SU-DHL-6 (cell line): ENCODE results near the gene ZNF831.

Source experiments
- H2AFZ ChIP-seq: fragments of 200-600 bp; sonication (generic); 2 replicates; pipeline ENCODE4 v1.6.1; 2014; ENCODE audit warnings: low read depth, mild to moderate bottlenecking, moderate library complexity, mixed read lengths, antibody characterized with exemption, low read length; ENCODE audit not compliant: severe bottlenecking
- H3F3A ChIP-seq: fragments of 200-600 bp; shearing (Covaris generic); 2 replicates; pipeline ENCODE4 v1.6.0; 2016; ENCODE audit warnings: antibody characterized with exemption, mild to moderate bottlenecking; ENCODE audit not compliant: insufficient read depth
- H3K27ac ChIP-seq: fragments of 200-600 bp; sonication (generic); 2 replicates; pipeline ENCODE4 v1.5.1; 2016; ENCODE audit warnings: low read depth, mild to moderate bottlenecking, low read length, moderate library complexity, mixed read lengths
- H3K27me3 ChIP-seq: fragments of 200-600 bp; sonication (generic), shearing (Covaris generic); 2 replicates; pipeline ENCODE4 v1.6.0; 2014; ENCODE audit warnings: mild to moderate bottlenecking, low read length
- H3K36me3 ChIP-seq: fragments of 200-600 bp; sonication (generic); 2 replicates; pipeline ENCODE4 v1.6.1; 2014; ENCODE audit warnings: mild to moderate bottlenecking, low read length, mixed read lengths
- H3K4me2 ChIP-seq: fragments of 300-600, 200-600 bp; shearing (Covaris generic), sonication (generic); 2 replicates; pipeline ENCODE4 v1.6.0; 2014; ENCODE audit warnings: low read length, low read depth, mild to moderate bottlenecking; ENCODE audit not compliant: poor library complexity, severe bottlenecking
- H3K4me3 ChIP-seq: fragments of 200-600 bp; sonication (generic); 2 replicates; pipeline ENCODE4 v1.5.1; 2014; ENCODE audit warnings: antibody characterized with exemption, low read length, mild to moderate bottlenecking, mixed read lengths; ENCODE audit not compliant: insufficient read depth, poor library complexity, severe bottlenecking
- H3K79me2 ChIP-seq: fragments of 200-600 bp; sonication (generic); 2 replicates; pipeline ENCODE4 v1.6.1; 2014; ENCODE audit warnings: mild to moderate bottlenecking, low read length, moderate library complexity; ENCODE audit not compliant: insufficient read depth
- H3K9ac ChIP-seq: fragments of 200-600 bp; sonication (generic); 2 replicates; pipeline ENCODE4 v1.7.0; 2014; ENCODE audit warnings: mild to moderate bottlenecking, low read length
- H3K9me2 ChIP-seq: fragments of 200-600 bp; sonication (generic); replicated peaks from 2 replicates; pipeline ENCODE4 v1.6.1; 2014; ENCODE audit warnings: low read length; ENCODE audit not compliant: insufficient read depth
- H3K9me3 ChIP-seq: fragments of 200-600 bp; sonication (generic); 2 replicates; pipeline ENCODE4 v1.6.1; 2014; ENCODE audit warnings: low read length, mixed read lengths; ENCODE audit not compliant: insufficient read depth
- H4K20me1 ChIP-seq: fragments of 200-600 bp; sonication (generic); 2 replicates; pipeline ENCODE4 v1.6.1; 2014; ENCODE audit warnings: low read depth, mild to moderate bottlenecking, antibody characterized with exemption, low read length, moderate library complexity, mixed read lengths
- CTCF ChIP-seq: fragments of 200-600 bp; sonication (generic); IDR thresholded peaks from one replicate; pipeline ENCODE4 v1.5.1; 2017; ENCODE audit warnings: antibody characterized with exemption, mild to moderate bottlenecking, low read length, moderate library complexity; ENCODE audit not compliant: insufficient read depth, poor library complexity, severe bottlenecking
- EZH2phosphoT487 ChIP-seq: fragments of 200-600 bp; sonication (generic), shearing (Covaris generic); conservative IDR thresholded peaks from 2 replicates; pipeline ENCODE4 v1.6.1; 2018; ENCODE audit warnings: mild to moderate bottlenecking, antibody characterized with exemption, low read length, moderate library complexity, mixed read lengths

ZNF831 gene

GRCh38 chr20:59224236-59224635 is 60.6 kb downstream of the ZNF831 start:
- Histone ChIP-seq H4K20me1 (no peaks in the 10 kb centered on the region), H3K27ac (no peak overlapping the region), H3K36me3 (no peaks in the 10 kb centered on the region), H3K27me3 (no peaks in the 10 kb centered on the region), H3K9ac (no peak overlapping the region), H3K79me2 (no peaks in the 10 kb centered on the region), H2AFZ (no peak overlapping the region), H3K9me3 (no peaks in the 10 kb centered on the region), H3F3A (no peaks in the 10 kb centered on the region), H3K9me2 (no peaks in the 10 kb centered on the region), H3K4me3 (no peak overlapping the region), H3K4me2 (no peak overlapping the region)
- TF ChIP-seq CTCF (no peak), EZH2phosphoT487 (no peak)

GRCh38 chr20:59230385-59230784 is 66.8 kb downstream of the ZNF831 start:
- Histone ChIP-seq H3K9me2 (no peaks in the 10 kb centered on the region), H3F3A (no peaks in the 10 kb centered on the region), H3K79me2 (no peaks in the 10 kb centered on the region), H3K4me2 (no peak overlapping the region), H3K4me3 (no peak overlapping the region), H2AFZ (no peak overlapping the region), H3K27me3 (no peaks in the 10 kb centered on the region), H3K36me3 (no peaks in the 10 kb centered on the region), H4K20me1 (no peaks in the 10 kb centered on the region), H3K9me3 (no peaks in the 10 kb centered on the region), H3K9ac (no peak overlapping the region), H3K27ac (no peak overlapping the region)
- TF ChIP-seq CTCF: no peak
- TF ChIP-seq EZH2phosphoT487: no peak

GRCh38 chr20:59231124-59231804 is 67.6 kb downstream of the ZNF831 start:
- Histone ChIP-seq H3K36me3 (no peaks in the 10 kb centered on the region), H2AFZ (no peak overlapping the region), H3K9ac (no peak overlapping the region), H3F3A (no peaks in the 10 kb centered on the region), H3K4me3 (no peak overlapping the region), H3K4me2 (no peak overlapping the region), H3K9me3 (no peaks in the 10 kb centered on the region), H3K27me3 (no peaks in the 10 kb centered on the region), H3K9me2 (no peaks in the 10 kb centered on the region), H4K20me1 (no peaks in the 10 kb centered on the region), H3K27ac (no peak overlapping the region), H3K79me2 (no peaks in the 10 kb centered on the region)
- TF ChIP-seq EZH2phosphoT487: no peak
- TF ChIP-seq CTCF: no peak
